Gastroesophageal sphincter (tissue), 3 donors: ENCODE data around the gene SMAD1.

ENCODE experiments used
- CTCF ChIP-seq, 4 experiments: fragments of 200-600 bp in 2 of 4; fragments of 450-650 bp in 2 of 4; sonication (generic) in 1 of 4; IDR thresholded peaks; one replicate each; pipeline ENCODE4 v1.5.1; 2017 to 2019; ENCODE audit warnings: antibody characterized with exemption in 4 of 4, mild to moderate bottlenecking in 2 of 4, moderate library complexity in 2 of 4
- EP300 ChIP-seq: sonication (generic); formaldehyde crosslinking; IDR thresholded peaks from one replicate; pipeline ENCODE4 v1.6.1; 2017; ENCODE audit warnings: antibody characterized with exemption, mild to moderate bottlenecking

- TF ChIP-seq EP300 (no peak), CTCF (IDR thresholded peaks at IDR 0.05) (no peak)
These were observed 124.3 kb downstream of the SMAD1 start for GRCh38 chr4:145605941-145606340.
